Esophagus squamous epithelium (tissue), 4 donors: ENCODE data around the gene RSPH9.
"Not testable (repeated sequence)": the region's sequence is repeated elsewhere in the genome, so short reads cannot be mapped to it uniquely, and the experiment has no call there.

Experiments used
- POLR2A ChIP-seq, 4 donors: fragments of 450-650 bp; IDR thresholded peaks; one replicate each; pipeline ENCODE4 v1.6.1; 2017; ENCODE audit warnings: antibody characterized with exemption in 4 of 4, mild to moderate bottlenecking in 4 of 4, moderate library complexity in 3 of 4
- TF ChIP-seq, protein P1 (sequence below), 6 experiments: fragments of 450-650 bp in 4 of 6; fragments of 200-600 bp in 2 of 6; sonication (generic) in 2 of 6; IDR thresholded peaks; one replicate each; pipeline ENCODE4 v1.5.1; 2016 to 2019; ENCODE audit warnings: antibody characterized with exemption in 6 of 6, mild to moderate bottlenecking in 4 of 6, moderate library complexity in 4 of 6

DNA sequence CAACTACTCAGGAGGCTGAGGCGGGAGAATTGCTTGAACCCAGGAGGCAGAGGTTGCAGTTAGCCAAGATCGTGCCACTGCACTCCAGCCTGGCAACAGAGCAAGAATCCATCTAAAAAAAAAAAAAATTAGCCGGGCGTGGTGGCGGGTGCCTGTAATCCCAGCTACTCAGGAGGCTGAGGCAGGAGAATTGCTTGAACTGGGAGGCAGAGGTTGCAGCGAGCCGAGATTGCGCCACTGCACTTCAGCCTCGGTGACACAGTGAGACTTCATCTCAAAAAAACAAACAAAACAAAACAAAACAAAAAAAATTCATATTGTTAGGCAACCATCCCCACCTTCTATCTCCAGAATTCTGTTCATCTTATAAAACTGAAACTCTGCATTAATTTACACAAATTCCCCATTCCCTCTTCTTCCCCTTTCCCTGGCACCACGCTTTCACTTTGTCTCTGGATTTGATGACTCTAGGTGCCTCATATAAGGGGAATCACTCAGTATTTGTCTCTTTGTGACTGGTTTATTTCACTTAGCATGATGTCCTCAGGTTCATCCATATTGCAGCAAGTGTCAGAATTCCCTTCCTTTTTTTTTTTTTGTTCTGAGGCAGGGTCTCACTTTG, 56.2 kb downstream of the RSPH9 start:
- TF ChIP-seq, protein P1, sequence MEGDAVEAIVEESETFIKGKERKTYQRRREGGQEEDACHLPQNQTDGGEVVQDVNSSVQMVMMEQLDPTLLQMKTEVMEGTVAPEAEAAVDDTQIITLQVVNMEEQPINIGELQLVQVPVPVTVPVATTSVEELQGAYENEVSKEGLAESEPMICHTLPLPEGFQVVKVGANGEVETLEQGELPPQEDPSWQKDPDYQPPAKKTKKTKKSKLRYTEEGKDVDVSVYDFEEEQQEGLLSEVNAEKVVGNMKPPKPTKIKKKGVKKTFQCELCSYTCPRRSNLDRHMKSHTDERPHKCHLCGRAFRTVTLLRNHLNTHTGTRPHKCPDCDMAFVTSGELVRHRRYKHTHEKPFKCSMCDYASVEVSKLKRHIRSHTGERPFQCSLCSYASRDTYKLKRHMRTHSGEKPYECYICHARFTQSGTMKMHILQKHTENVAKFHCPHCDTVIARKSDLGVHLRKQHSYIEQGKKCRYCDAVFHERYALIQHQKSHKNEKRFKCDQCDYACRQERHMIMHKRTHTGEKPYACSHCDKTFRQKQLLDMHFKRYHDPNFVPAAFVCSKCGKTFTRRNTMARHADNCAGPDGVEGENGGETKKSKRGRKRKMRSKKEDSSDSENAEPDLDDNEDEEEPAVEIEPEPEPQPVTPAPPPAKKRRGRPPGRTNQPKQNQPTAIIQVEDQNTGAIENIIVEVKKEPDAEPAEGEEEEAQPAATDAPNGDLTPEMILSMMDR (IDR thresholded peaks at IDR 0.05) = not testable (repeated sequence)
- TF ChIP-seq POLR2A (IDR thresholded peaks at IDR 0.05) = not testable (repeated sequence)
